Renal cortex interstitium (tissue), 11 donors: Measurements from ENCODE around the gene CHRM2. TPM values are rescaled to one million over a fixed set of nuclear protein-coding genes. Genes with fewer than 3 reads are reported as not detected.

Experiments
- DNase-seq, 11 donors: peaks; one replicate each; pipeline ENCODE4 v3.0.0-alpha.2; 2013; ENCODE audit warnings: low read depth in 9 of 11, low spot score in 4 of 11; ENCODE audit errors: extremely low read depth in 1 of 11
- polyA plus RNA-seq, 3 donors: library from polyadenylated mRNA; unstranded; fragments of 120-200 nt; gene quantifications; one replicate each; pipeline ENCODE4 v1.2.1, GENCODE V29; 2013; ENCODE audit not compliant: insufficient read length in 3 of 3

The CHRM2 gene
- polyA plus RNA-seq, 3 donors, result 2.2 to 2.9 (median 2.5) TPM

- DNase-seq, result no peak
Observed at GRCh38 chr7:136887317-136887716, 18.9 kb downstream of the CHRM2 start.

- no peak for DNase-seq
Observed at GRCh38 chr7:136890399-136890798, 21.9 kb downstream of the CHRM2 start.

DNA sequence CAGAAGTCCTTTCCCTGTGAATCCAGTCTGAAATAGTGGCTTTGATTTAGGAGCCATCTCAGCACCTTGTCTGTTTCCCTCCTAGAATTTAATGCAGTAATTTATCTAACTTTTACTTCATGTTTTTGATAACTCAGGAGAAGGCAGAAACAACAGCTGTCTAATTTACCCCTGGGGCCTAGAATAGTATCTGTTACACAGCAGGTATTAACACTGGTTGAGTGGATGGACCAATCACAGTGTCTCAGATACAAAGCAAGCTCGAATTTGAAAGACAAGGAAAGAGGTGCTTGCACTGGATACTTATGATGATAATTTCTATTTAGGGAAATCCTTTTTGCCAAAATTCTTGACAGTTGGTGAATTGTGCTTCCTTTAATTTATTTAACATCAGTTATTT lies 23.4 kb downstream of the CHRM2 start:
- DNase-seq, result no peak

GRCh38 chr7:136894789-136895188 lies 26.3 kb downstream of the CHRM2 start:
- DNase-seq, result no peak

DNA sequence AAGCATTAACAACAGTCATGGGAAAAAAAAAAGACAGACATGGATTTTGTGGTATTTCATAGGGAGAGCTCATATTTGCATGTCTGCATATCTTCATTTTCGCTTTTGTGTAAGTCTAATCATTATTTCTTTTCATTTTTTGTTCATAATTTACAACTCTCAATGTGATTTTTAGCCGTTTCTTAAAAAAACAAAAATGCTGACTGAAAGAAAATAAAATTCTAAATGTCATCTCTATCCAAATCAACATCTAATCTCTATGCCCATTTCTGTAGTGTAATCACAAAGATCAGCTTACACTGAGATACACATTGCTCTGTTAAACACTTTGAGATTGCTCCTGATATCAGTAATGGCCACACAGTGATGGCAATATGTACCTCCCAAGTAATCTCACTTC lies 29.2 kb downstream of the CHRM2 start:
- DNase-seq, result no peak

DNA sequence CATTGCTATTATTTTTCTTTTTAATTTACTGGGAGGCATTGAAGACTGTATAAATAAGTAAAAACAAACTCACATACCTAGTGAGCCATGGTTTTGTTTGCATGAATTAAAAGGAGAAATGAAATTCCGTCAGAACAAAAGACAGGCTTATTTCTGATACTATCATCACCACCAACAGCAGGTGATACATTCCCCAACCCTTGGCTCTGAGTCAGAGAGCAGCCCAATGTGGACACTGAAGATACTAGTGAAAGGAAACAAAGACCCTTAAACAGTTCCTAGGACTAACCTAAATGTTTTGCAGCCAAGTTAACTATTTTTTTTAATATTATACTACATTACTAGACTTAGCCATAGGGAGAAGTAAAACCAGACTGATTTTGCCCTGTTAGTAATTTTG lies 31.6 kb downstream of the CHRM2 start:
- no peak for DNase-seq

DNA sequence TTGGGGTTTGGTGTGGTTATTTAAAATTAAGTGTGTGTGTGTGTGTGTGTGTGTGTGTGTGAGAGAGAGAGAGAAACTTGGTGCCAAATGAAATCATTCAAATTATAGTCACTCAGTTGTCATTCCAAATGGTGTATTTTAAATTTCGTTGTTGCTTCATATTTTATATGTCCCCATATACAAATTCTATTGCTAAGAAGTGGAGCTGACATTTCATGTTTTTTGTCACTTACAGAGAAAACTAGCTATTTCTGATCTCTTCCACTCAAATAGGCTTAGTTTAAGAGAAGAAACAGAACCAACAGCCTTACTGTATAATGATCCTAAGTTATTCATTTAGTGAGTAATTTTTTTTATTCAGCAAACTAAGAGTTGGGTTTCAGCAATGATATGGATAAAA lies 42.3 kb downstream of the CHRM2 start:
- DNase-seq, result no peak

GRCh38 chr7:136911344-136911743 lies 42.9 kb downstream of the CHRM2 start:
- DNase-seq, result no peak

GRCh38 chr7:136912339-136912738 lies 43.9 kb downstream of the CHRM2 start:
- DNase-seq, result no peak

GRCh38 chr7:136914016-136914415 lies 45.6 kb downstream of the CHRM2 start:
- no peak for DNase-seq

DNA sequence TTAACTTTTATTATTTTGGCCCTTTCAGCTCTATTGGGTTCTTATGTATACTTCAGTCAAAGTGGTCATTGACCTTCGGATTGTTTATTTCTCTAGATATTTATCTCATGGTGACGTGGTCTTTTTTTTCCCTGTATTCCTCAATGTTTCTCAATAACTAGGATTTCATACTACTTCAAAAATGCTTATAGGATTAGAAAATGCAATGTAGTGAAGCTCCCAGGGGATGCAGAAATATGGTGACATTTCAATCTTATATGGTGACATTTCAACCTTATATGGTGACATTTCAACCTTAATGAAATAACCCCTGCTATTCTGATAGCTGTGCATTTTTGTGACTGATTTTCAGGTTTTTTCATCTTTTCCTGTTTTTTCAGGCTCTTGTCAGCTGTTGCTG lies 51.4 kb downstream of the CHRM2 start:
- DNase-seq, result no peak

GRCh38 chr7:136923111-136923667 lies 54.7 kb downstream of the CHRM2 start:
- DNase-seq, result no peak

DNA sequence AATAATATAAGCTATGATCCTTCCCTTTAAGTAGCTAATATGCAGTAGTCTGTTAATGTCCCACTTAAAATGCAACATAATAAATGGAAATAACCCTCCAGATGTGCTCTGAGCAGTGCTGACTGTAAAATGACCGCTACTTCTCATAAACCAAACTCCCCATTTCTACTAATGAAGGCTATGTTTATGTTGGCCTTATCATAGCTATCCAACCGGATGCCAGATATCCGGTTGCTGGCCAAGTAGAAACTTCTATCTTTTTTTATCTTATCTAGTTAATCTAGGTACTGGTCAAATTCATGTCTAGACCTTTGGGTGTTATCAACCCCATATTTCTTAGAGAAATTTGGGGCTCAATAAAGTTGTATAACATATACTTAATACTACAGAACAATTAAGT lies 56.6 kb downstream of the CHRM2 start:
- peak in 7 of 11 donors; percentile 2 to 23 (median 13) for DNase-seq

DNA sequence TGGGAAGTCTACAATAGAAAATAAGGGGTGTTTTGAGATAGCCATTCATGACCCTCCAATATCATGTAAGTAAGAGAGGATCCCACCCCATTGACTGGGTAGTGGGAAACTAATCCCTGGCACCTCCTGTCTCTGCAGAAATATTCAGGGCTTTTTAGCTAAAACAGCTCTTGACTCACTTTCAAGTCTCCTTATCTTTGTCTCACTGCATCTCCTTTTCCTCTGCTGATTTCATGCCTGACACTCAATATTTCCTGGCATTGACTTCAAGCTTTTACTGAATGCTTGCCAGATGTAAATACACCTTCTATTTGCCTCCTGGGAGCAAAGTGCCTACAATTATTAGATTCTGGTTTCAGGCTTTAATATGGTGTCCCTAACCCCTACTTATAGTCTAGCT lies 57.1 kb downstream of the CHRM2 start:
- DNase-seq, result no peak

DNA sequence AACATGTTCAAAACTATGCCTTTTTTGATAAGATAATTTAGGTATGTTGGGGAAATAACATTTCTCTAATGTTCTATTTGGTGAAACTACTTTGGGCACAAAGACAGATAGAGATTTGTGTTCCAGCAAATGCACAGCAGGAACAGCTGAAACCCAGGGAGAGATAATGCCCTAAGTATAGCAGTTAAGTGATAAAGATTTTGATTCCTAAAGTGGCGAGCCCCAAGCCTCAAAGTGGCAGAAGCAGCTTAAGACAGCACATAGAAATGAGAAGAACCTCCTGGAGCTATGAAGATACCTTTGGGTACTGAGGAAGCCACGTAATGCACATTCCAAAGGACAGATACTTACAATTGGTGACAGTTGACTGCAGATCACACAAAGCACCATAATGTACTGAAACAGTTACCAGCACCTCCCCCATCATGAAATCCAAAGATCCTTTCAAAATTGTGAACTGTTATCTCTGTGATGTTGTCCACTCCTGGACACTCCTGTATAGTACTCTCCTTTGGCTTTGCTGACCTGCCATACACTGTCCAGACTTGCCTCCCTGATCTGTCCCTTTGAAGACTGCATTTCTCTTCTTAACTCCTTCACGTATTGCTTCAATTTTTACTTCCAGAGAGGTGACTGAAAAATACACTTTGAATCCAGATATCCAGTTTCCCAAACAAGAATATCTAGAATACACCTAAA lies 62.9 kb downstream of the CHRM2 start:
- no peak for DNase-seq

- no peak for DNase-seq
Observed at GRCh38 chr7:136937436-136937835, 69.0 kb downstream of the CHRM2 start.

DNA sequence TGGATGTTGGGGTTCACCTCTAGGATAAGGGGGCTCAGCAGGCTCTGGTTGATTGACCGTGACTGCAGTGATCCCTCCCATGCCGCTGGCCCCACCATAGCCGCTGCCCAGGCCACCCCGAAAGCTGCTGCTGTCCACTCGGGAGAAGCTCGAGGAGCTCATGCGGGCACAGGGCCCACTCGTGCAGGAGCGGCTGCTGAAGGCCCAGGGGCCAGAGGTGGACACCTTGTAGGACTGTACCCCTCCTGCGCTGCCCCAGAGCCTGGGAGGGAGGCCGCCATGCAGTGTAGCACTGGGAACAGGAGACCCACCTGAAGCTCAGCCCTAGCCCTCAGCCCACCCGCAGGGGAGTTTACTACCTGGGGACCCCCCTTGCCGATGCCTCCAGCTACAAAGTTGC lies 70.0 kb downstream of the CHRM2 start:
- DNase-seq, result no peak

DNA sequence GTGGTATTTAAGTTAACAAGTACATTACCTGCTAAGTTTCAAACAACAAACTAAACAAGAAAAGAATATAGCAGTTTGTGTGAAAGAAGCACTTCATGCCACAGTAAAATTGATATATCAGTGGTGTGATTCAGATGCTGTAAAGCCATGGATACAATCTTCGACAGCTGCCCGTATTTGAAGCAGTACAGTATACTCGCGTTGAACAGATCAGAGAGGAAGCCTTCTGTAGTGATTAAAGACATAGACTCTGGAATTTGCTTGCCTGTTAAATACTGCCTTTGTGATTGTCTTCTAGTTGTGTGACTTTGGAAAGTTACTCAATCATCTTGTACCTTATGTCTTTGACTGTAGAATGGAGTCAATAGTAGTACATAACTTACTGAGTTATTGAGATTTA lies 71.7 kb downstream of the CHRM2 start:
- DNase-seq, result no peak

DNA sequence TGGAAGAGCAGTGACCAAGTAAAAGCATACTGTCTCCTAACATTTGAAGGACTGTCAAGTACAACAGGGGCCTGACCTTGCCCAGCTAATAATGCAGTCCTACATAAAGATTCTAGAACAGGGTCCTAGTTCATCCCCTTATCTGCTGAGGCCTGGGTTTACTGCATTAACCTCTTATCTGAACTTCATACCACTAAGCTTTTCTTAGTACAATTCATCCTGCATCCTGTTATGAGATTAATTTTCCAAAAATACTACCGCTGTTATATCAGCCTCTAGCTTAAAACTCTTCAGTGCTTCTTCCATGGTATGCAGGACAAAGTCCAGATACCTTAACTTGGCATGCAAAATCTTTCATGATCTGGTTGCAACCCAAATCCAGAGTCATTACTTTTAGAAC lies 72.5 kb downstream of the CHRM2 start:
- no peak for DNase-seq

DNA sequence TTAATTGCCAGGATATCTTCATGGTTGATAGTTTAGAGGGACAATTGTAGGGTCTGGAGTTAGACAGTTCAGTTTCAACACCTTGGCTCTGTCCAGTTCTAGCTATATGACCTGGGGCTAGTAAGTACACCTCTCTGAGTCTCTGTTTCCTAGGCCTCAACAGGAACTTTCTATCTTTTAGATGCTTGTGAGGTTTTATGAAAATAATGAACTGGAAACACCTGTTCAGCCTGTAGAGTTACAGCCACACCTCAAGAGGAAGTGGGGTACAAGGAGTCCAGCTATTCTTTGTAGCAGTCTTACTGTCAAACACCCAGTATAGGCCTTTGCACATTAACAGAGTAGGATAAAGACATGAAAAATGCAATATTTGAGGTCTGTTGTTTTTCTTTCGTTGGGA lies 73.4 kb downstream of the CHRM2 start:
- no peak for DNase-seq

DNA sequence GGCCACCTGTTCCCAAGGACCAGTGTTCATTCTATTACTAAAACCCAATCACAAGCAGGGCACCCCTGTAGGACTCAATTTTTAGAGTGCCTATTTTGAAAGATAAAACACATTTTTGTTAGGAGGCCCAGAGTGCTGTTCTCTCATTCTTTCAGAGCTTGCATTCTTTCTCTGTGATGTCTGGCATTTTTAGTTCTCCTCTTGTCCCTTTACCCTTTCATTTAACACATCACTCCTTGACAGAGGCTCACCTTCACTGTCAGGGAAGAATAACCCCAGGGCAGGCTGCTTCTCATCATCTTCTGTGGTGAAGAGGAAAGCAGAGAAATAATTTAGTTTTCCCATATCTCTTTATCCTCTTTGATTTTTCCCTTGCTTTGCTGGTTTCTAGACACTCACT lies 73.9 kb downstream of the CHRM2 start:
- no peak for DNase-seq
